OCI-LY3 (cell line): ENCODE results near the gene ARHGDIB.

Source experiments
- H2AFZ ChIP-seq: fragments of 200-600, 300-600 bp; shearing (Covaris generic); 2 replicates; pipeline ENCODE4 v1.6.0; 2014; ENCODE audit warnings: antibody characterized with exemption, low read depth, low read length
- H3K27ac ChIP-seq: fragments of 200-600, 300-600 bp; sonication (generic); 2 replicates; pipeline ENCODE4 v1.5.1; 2014; ENCODE audit warnings: mild to moderate bottlenecking, low read length, moderate library complexity, mixed read lengths
- H3K27me3 ChIP-seq: fragments of 200-600, 300-600 bp; sonication (generic); 2 replicates; pipeline ENCODE4 v1.6.1; 2014; ENCODE audit warnings: low read depth, low read length, mixed read lengths
- H3K36me3 ChIP-seq: fragments of 200-600, 300-600 bp; sonication (generic); replicated peaks from 2 replicates; pipeline ENCODE3; 2014; ENCODE audit warnings: low read depth, low read length, mixed read lengths
- H3K4me1 ChIP-seq: fragments of 300-600, 200-600 bp; sonication (generic); 2 replicates; pipeline ENCODE4 v1.6.1; 2014; ENCODE audit warnings: low read length, mixed read lengths
- H3K4me2 ChIP-seq: fragments of 200-600, 300-600 bp; sonication (generic); 2 replicates; pipeline ENCODE4 v1.6.1; 2014; ENCODE audit warnings: low read length, mixed read lengths
- H3K4me3 ChIP-seq: fragments of 300-600, 200-600 bp; sonication (generic); 2 replicates; pipeline ENCODE4 v1.5.1; 2014; ENCODE audit warnings: antibody characterized with exemption, mild to moderate bottlenecking, low read length, moderate library complexity
- H3K79me2 ChIP-seq: fragments of 300-600, 200-600 bp; shearing (Covaris generic); 2 replicates; pipeline ENCODE4 v1.6.1; 2014; ENCODE audit warnings: mild to moderate bottlenecking, low read length, mixed read lengths
- H3K9ac ChIP-seq: fragments of 300-600, 200-600 bp; shearing (Covaris generic); 2 replicates; pipeline ENCODE4 v1.6.0; 2014; ENCODE audit warnings: mild to moderate bottlenecking, low read length, moderate library complexity
- H3K9me3 ChIP-seq: fragments of 200-600, 300-600 bp; shearing (Covaris generic); 2 replicates; pipeline ENCODE4 v1.6.1; 2014; ENCODE audit warnings: low read length, mixed read lengths; ENCODE audit not compliant: insufficient read depth
- H4K20me1 ChIP-seq: fragments of 200-600, 300-600 bp; sonication (generic); 2 replicates; pipeline ENCODE4 v1.6.1; 2016; ENCODE audit warnings: low read length, mixed read lengths; ENCODE audit not compliant: insufficient read depth
- EZH2phosphoT487 ChIP-seq: fragments of 200-600 bp; shearing (Covaris generic); IDR thresholded peaks from 2 replicates; pipeline ENCODE4 v1.6.1; 2018; ENCODE audit warnings: antibody characterized with exemption, mixed run types, low read depth
- TF ChIP-seq, protein P1 (sequence below): fragments of 200-600, 300-600 bp; sonication (generic); IDR thresholded peaks from 2 replicates; pipeline ENCODE4 v1.5.1; 2014; ENCODE audit warnings: antibody characterized with exemption, low read length, low read depth

Gene ARHGDIB

DNA sequence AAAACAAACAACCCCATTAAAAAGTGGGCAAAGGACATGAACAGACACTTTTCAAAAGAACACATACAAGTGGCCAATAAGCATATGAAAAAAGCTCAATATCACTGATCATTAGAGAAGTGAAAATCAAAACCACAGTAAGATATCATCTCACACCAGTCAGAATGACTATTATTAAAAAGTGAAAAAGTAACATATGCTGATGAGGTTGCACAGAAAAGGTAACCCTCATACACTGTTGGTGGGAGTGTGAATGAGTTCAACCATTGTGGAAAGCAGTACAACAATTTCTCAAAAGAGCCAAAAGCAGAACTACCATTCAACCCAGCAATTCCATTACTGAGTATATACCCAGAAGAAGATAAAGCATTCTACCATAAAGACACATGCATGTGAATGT, 29.7 kb upstream of the ARHGDIB start:
- Histone ChIP-seq H3K27ac (no peak overlapping the region), H3K9me3 (no peaks in the 10 kb centered on the region), H3K9ac (no peak overlapping the region), H3K4me2 (no peak overlapping the region), H3K79me2 (no peaks in the 10 kb centered on the region), H3K4me3 (no peak overlapping the region), H2AFZ (no peak overlapping the region), H3K36me3 (no peaks in the 10 kb centered on the region), H3K4me1 (peaks cover 19% of the 10 kb centered on the region), H3K27me3 (no peaks in the 10 kb centered on the region; the same call in 1 of the 2 replicates), H4K20me1 (no peaks in the 10 kb centered on the region)
- no peak for TF ChIP-seq EZH2phosphoT487
- TF ChIP-seq, protein P1, sequence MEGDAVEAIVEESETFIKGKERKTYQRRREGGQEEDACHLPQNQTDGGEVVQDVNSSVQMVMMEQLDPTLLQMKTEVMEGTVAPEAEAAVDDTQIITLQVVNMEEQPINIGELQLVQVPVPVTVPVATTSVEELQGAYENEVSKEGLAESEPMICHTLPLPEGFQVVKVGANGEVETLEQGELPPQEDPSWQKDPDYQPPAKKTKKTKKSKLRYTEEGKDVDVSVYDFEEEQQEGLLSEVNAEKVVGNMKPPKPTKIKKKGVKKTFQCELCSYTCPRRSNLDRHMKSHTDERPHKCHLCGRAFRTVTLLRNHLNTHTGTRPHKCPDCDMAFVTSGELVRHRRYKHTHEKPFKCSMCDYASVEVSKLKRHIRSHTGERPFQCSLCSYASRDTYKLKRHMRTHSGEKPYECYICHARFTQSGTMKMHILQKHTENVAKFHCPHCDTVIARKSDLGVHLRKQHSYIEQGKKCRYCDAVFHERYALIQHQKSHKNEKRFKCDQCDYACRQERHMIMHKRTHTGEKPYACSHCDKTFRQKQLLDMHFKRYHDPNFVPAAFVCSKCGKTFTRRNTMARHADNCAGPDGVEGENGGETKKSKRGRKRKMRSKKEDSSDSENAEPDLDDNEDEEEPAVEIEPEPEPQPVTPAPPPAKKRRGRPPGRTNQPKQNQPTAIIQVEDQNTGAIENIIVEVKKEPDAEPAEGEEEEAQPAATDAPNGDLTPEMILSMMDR: no peak

DNA sequence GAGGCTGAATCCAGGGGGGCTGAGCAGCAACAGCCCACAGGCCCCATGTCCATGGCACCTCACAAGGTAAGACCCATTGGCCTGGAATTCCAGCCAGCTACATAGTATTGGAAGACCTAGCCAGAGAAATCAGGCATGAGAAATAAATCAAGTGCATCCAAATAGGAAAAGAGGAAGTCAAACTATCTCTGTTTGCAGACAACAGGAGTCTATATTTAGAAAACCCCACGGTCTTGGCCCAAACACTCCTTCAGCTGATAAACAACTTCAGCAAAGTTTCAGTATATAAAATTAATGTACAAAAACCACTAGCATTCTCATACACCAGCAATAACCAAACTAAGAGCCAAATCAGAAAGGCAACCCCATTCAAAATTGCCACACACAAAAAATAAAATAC, 28.4 kb upstream of the ARHGDIB start:
- no peak overlapping the region for H3K27ac ChIP-seq
- no peak overlapping the region for H3K4me2 ChIP-seq
- H3K4me3 ChIP-seq: no peak overlapping the region

DNA sequence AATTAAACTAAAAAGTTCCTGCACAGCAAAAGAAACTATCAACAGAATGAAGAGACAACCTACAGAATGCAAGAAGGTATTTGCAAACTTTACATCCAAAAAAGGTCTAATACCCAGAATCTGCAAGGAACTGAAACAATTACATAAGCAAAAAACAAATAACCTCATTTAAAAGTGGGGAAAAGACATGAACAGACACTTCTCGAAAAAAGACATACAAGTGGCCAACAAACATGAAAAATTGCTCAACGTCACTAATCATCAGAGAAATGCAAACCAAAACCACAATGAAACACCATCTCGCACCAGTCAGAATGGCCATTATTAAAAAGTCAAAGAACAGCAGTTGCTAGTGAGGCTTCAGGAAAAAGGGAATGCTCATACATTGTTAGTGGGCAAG, 26.6 kb upstream of the ARHGDIB start:
- Histone ChIP-seq H3K79me2 (no peaks in the 10 kb centered on the region), H3K27ac (no peak overlapping the region), H3K9me3 (no peaks in the 10 kb centered on the region), H3K27me3 (no peaks in the 10 kb centered on the region), H3K4me3 (no peak overlapping the region), H2AFZ (no peak overlapping the region), H4K20me1 (no peaks in the 10 kb centered on the region), H3K4me2 (0 out of 2 replicates have a peak overlapping the region, but pooled peaks have one; percentile 11), H3K9ac (no peak overlapping the region), H3K4me1 (peaks cover 17% of the 10 kb centered on the region), H3K36me3 (no peaks in the 10 kb centered on the region)
- TF ChIP-seq, protein P1: no peak
- no peak for TF ChIP-seq EZH2phosphoT487

More for the DNA sequence above, 28.4 kb upstream of the ARHGDIB start:
- H3K79me2 ChIP-seq: no peaks in the 10 kb centered on the region
- no peaks in the 10 kb centered on the region for H3K36me3 ChIP-seq
- H3K4me1 ChIP-seq: peaks cover 19% of the 10 kb centered on the region
- H2AFZ ChIP-seq: no peak overlapping the region
- H3K27me3 ChIP-seq: no peaks in the 10 kb centered on the region
- no peak overlapping the region for H3K9ac ChIP-seq
- no peaks in the 10 kb centered on the region for H4K20me1 ChIP-seq
- no peaks in the 10 kb centered on the region for H3K9me3 ChIP-seq
- TF ChIP-seq, protein P1: no peak
- no peak for TF ChIP-seq EZH2phosphoT487

DNA sequence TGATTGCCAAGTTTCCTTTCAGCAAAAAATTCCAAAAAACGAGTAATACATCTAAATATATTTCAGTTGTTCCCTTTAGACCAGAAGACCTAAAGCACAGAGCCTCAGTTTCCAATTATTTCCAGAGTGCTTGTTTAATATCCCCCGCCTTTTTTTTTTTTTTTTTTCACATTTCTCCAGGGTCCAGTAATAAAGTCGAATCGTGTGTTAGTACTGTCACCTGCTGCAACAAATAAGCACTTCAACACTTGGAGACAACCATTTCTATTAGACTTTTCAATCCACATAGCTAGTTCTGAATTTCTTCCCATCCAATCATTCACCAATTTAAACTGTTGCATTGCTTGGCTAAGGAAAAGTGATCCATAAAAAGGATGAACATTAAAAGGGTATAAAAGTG, 25.0 kb upstream of the ARHGDIB start:
- Histone ChIP-seq H4K20me1 (no peaks in the 10 kb centered on the region), H3K4me1 (peaks cover 28% of the 10 kb centered on the region), H3K4me2 (no peak overlapping the region), H3K79me2 (no peaks in the 10 kb centered on the region), H3K4me3 (no peak overlapping the region), H3K27ac (no peak overlapping the region), H3K36me3 (no peaks in the 10 kb centered on the region), H2AFZ (no peak overlapping the region), H3K9ac (no peak overlapping the region), H3K27me3 (no peaks in the 10 kb centered on the region), H3K9me3 (no peaks in the 10 kb centered on the region)
- TF ChIP-seq, protein P1: peak; percentile 41
- TF ChIP-seq EZH2phosphoT487: no peak
